Head of caudate nucleus (tissue), 42 donors: Measurements from ENCODE around the gene DNTTIP2.
"Not testable (repeated sequence)": the region's sequence is repeated elsewhere in the genome, so short reads cannot be mapped to it uniquely, and the experiment has no call there.

Experiments used
- DNase-seq, 42 donors: peaks; one replicate each; pipeline versions ENCODE4 v3.0.0 to v3.0.0-alpha.2; 2020 to 2021; ENCODE audit warnings: mixed read lengths in 7 of 42
- intact Hi-C: fragments of 100-400 bp; cut with DNase I; formaldehyde crosslinking; loops from one replicate; pipeline ENCODE4 v1.15.0; 2022

Gene DNTTIP2, protein sequence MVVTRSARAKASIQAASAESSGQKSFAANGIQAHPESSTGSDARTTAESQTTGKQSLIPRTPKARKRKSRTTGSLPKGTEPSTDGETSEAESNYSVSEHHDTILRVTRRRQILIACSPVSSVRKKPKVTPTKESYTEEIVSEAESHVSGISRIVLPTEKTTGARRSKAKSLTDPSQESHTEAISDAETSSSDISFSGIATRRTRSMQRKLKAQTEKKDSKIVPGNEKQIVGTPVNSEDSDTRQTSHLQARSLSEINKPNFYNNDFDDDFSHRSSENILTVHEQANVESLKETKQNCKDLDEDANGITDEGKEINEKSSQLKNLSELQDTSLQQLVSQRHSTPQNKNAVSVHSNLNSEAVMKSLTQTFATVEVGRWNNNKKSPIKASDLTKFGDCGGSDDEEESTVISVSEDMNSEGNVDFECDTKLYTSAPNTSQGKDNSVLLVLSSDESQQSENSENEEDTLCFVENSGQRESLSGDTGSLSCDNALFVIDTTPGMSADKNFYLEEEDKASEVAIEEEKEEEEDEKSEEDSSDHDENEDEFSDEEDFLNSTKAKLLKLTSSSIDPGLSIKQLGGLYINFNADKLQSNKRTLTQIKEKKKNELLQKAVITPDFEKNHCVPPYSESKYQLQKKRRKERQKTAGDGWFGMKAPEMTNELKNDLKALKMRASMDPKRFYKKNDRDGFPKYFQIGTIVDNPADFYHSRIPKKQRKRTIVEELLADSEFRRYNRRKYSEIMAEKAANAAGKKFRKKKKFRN

DNA sequence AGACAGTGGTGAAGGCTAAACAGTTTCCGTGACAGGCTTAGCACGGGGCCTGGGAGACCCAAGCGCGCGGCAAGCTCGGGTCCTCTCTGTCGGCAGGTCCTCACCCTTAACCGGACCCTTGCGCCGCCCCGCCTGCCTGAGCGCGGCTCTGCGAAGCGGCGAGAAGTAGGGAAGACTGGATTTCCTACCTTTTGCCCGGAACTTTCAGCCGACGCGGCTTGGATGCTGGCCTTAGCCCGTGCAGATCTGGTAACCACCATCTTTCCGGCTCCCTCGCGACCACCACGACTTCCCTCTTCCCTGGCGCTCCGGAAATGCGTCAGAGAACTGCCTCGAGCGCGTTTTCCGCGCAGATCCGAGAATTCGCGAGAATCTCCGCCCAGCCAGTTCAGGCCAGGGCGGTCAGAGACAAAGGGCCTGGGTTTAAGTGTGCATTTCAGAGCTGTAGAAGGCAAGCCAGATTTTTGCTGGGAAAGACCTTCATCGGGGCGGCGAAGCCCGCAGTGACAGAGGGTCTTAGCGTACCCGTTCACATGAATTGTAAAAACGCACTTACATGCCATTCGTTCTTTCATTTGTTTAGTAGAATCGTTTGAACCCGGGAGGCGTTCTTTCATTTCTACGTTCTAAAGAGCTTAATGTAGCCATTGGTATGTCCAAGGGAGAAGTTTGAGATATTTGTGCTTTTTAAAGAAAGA, at the start of gene DNTTIP2:
Gene DNTTIP2, minus strand, starts transcription at position 318 of the 698 bp plus-strand sequence. Its CDS starts 58 bp downstream, at position 260.
- intact Hi-C loops, result no loop called here
- peak; percentile 87 to 97 (median 94) for DNase-seq

DNA sequence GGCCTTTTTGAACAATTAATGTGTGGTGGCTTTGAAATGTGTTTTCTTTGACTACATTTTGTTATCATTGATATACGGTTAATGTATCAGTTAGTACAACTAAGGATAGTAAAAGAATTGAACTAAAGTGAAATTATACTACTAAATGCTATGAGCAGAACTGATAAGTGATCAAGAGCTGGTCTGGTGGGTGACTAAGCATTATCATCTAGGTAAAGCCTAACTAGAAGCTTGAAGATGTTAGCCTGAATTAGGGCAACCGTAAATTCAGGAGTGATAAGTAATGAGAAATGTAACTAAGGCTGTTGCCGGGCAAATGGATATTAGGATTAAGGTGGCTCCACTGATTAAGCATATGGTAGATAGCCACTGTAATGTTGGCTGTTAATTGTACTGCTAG, 46.2 kb upstream of the DNTTIP2 start:
- no peak for DNase-seq
- intact Hi-C loops, result no loop called here

DNA sequence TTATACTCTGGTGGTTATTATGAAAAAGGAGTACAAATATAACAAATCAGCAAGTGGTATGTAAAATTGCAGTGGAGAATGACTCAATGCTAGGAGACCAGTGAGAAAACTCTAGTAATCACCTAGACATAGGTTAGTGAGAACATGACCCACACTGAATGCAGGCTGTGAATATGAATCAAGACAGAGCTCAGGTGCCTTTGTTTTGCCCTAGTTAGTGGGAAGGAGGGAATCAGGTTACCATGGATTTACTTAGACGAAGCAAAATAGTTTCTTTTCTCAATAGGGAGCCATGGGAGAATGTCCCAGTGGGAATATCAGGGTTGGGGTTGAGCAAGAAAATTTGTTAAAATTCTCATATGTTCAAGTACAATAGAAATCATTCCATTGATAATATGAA, 40.8 kb upstream of the DNTTIP2 start:
- intact Hi-C loops, result no loop called here
- no peak for DNase-seq

DNA sequence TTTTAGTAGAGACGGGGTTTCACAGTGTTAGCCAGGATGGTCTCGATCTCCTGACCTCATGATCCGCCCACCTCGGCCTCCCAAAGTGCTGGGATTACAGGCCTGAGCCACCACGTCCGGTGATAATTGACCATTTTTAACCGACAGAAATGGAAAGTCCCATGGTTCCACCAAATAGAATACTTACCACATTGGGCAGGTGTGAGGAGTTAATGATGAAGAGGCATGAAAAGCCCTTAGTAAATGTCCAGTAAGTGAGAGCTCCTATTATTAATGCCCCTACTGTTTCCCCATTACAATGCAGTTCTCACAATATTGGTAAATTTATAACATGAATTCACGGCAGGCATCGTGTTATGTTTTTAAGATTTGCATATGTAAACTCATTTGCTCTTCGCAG, 38.3 kb upstream of the DNTTIP2 start:
- DNase-seq, result no peak
- intact Hi-C loops, result no loop called here

DNA sequence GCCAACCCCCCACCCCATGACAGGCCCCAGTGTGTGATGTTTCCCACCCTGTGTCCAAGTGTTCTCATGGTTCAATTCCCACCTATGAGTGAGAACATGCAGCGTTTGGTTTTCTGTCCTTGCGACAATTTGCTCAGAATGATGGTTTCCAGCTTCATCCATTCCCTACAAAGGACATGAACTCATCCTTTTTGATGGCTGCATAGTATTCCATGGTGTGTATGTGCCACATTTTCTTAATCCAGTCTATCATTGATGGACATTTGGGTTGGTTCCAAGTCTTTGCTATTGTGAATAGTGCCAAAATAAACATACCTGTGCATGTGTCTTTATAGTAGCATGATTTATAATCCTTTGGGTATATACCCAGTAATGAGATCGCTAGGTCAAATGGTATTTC, 31.9 kb upstream of the DNTTIP2 start:
- DNase-seq, intact Hi-C loops: not testable (repeated sequence)

DNA sequence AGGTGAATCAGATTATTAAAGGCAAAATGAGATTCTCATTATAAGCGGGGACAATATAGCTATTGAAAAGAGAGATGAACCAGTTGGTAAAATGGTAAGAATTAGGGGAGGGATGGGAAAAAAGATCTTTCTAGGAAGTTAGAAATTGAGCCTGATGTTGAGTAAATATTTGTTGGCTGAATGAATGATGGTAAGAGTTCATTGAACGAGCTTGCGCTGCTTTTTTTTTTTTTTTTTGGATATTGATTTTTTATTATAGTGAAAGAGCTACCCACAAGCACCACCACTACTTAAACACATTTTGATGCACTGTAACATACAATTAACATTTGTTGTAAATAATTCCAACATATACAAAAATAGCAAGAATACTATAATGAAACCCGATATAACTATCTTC, 31.3 kb upstream of the DNTTIP2 start:
- no peak for DNase-seq
- intact Hi-C loops, result no loop called here

DNA sequence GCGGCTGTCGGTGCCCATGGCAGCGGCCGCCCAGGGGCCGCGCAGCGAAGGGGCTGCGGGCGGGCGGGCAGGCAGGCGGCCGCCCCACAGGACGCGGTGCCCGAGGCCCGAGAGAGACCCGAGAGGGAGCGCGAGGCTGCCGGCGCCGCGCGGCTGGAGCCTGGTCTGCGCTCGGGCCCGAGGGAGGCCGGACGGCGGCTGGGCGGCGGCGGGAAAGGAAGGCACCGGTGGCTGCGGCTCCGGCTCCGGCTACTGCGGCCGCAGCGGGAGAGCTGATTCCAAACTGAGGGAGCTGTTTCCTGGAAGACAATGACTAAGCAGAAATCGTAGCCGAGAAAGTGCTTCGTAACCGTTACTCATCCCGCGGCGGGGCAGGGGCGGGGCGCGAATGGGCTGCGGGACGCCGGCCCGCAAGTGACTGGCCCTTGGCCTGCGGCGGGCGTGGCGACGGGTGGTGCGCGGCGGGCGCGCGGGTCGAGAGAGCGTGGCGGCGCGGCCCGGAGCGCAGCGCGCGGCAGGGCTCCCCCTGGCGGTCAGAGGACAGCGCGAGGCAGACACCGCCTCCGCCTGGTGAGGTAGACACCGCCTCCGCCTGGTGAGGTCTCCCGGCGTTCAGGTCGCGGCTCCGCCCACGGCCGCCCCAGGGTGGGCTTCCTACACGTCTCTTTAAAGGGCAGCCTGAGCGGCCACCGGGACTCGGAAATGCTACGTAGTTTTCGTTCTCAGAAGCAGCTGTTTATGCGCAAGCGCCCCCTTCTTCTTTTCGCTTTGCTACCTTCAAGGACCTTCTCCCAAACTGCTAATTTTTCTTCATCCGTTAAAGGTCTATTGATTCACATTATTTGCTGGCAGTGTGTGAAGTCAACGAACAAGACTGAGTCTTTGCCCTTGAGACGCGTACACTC, 30.4 kb upstream of the DNTTIP2 start, which contains the start of gene GCLM:
Gene GCLM, minus strand, starts transcription at position 285 of the 905 bp plus-strand sequence. Its CDS starts 267 bp downstream, at position 18.
- DNase-seq, result peak; percentile 69 to 95 (median 90)
- intact Hi-C loops, result no loop called here

DNA sequence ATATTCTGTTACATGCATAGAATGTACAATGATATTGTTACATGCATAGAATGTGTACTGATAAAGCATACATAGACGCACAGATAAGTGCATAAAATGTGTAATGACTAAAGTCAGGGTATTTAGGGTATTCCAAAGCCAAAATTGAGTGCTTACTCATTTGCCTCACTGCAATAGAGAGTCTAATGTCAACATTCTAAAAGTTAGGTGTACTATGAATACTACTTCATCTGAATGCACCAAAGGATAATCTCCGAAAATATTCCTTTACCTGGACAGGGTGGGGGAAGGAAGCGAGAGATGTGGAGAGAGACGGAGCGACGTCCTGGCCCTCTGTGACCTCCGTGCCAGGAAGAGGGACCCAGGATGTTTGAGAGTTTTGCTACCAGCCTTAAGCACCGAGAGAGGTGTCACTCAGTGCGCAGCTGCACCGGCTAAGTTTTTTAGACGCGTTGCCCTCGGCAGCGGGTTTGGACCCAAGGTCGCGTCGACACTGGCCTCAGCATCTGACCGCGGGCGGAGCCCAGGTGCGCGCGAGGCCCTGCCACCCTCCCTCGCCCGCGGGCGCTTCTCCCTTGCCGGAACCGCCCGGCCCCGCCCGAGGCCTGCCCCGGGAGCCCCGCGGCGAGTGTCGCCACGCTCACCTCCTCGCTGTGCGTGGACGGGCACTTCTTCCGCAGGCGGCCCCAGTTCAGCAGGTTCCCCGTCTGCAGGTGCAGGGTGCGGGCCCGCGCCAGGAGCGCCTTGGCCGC, 29.6 kb upstream of the DNTTIP2 start:
- peak in 38 of 42 donors; percentile 8 to 60 (median 36) for DNase-seq
- intact Hi-C loops, result no loop called here

DNA sequence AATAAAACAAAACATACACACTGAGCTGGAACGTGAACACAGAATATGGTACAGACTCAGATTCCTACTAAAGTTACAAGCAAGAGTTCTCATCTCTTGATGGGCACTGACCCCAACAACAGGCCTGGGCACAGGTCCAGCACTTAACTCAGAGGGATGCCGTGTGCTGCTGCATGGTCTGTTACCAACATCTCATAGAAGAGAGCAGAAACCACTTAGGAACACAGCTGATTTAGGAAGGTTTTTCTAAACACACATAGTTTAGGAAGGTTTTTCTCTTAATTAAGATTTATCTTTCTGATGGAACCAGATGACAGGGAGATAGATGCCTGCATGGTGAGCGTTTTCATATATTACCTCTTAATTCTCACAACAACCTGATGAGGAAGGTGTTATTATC, 28.7 kb upstream of the DNTTIP2 start:
- intact Hi-C loops, result no loop called here
- peak in 17 of 42 donors; percentile 6 to 48 (median 17) for DNase-seq

DNA sequence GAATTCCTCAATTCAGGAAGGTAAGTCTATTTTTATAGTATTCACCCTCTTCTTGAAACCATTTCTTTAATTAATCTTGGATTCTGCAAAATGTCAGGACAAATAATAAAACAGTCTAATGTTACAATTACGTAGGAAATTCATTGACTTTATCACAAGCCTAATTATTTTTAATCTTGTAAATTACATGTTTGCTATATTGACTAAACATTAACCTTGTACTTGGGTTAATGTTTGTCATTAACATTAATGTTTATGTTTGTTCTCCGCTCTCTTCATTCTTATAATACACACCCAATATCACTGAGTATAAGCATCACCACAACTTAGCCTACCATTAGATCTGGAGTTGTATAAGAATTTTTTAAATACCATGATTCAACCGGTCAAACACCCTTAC, 27.5 kb upstream of the DNTTIP2 start:
- no peak for DNase-seq
- intact Hi-C loops, result no loop called here

DNA sequence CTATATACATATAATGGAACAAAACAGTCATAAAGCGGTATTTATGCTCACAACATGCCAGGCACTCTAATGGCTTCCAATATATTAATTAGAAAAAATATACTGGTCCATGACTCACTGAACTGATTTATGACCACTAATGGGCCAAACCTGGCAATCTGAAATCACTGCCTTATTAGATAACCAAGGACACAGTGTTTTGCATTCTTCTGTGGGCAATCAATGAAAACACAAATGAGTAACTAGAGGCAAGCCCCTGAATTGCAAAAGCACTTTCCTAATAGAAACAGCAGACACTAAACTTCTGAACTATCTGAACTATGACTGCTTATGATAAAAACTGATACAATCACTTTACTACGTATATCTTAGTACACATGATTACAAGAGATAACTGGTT, 26.7 kb upstream of the DNTTIP2 start:
- no peak for DNase-seq
- intact Hi-C loops, result no loop called here

DNA sequence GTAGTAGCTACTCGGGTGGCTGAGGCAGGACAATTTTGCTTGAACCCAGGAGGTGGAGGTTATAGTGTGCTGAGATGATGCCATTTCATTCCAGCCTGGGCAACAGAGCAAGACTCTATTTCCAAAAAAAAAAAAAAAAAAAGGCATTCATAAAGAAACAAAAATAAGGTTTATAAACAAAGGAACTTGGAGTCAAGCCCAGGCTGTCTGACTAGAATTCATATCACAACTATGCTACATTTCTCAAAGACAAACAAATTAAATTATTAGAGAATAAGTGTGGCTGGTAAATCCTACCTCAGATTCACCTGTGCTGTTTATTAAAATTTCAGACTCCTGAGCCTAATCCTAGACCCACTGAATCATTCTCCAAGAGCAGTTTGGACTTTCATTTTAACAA, 26.0 kb upstream of the DNTTIP2 start:
- DNase-seq, result no peak
- intact Hi-C loops, result no loop called here

DNA sequence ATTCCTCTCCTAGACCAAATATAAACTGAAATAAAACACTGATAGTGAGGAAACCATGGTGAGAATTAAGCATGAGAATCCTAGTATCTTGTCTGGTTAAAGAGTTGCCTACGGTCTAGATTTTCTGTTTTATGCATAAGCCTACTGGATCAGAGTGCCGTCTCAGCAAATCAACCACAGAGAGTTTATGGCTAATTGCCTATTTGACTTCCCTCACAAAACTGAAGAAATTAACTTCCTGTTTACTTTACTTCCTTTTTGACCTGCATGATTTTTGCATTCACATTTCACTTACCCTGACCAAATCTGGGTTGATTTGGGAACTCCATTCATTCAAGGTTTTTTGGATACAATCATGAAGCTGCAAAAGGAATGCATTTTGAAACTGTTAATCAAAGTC, 25.2 kb upstream of the DNTTIP2 start:
- intact Hi-C loops, result no loop called here
- DNase-seq, result no peak

DNA sequence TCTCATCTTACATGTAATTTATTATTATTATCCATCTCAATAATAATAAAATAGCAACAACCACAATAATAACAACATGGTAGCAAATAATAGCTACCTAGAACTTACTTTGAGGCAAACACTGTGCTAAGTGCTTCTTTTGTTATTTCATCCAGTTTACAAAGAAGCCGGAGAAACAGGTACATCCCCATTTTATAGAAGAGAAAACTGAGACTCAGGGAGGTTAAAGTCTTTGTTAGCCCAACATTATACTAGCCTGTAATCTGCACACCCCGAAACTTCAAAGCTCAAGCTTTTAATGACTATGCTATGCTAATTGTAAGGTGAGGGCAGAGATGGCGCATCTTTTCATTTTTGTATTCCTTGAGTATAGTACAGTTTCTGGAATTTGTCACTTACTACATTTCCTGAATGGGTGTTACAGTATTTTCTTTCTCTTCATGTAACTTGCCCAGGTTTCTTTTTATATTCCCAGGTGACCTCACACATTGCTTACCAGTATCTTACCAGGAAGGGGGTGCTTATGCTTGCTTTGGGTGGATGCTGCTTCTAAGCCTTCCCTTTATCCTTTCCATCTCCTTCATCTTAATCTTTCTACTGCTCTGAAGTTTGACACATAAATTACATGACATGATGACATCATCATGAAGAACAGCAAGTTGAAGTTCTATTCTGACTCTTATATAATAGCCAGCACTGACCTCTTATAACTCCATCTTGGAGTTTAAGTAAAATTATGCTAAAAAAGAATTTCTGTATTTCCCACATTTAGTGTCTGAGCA, 21.9 kb upstream of the DNTTIP2 start:
- DNase-seq, result no peak
- intact Hi-C loops, result no loop called here

DNA sequence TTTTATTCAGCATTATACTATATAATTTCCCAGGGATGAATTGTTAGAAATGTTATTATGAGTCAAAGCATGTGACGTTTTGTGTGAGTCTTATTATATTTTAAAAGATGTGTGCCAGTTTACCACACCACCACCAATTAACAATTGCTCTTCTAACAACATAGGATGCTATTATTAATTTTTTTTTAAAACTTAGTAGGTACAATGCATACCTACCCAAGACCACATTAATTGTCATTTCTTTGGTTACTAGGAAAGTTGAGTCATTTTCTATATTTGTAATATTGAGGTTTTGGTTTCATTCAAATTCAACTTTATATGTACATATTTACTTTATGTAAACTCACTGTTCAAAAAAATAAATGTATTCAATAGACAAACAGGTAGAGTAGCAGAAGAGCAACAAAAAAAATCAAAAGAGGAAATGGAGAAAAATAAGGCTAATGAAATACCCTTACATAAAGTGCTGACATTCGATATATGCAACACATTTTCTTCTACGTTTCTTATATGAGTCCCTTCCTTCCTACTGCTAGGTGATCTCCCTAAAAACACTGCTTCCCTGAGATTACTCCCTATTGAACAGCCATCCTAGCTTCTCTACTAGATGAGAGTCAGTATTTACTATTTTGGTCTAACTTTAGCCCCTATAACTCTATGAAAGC, 20.7 kb upstream of the DNTTIP2 start:
- DNase-seq, result no peak
- intact Hi-C loops, result no loop called here

DNA sequence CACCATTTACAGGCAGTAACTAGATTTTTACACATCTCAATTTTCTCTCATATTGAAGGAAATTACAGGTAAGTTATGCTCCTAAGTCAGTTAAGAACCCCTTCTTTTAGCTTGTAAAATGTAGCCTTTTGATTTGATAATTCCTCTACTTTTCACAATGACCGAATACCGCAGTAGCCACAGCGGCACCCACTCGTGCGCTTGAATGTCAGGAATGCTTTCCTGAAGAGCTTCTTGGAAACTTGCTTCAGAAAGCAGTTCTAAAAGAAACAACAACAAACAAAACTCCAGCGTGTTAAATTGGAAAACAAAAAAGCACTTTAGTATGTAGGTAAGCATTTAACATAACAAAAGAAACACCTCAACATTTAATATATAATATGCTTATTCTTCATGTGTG, 9.9 kb upstream of the DNTTIP2 start:
- no peak for DNase-seq
- intact Hi-C loops, result no loop called here

DNA sequence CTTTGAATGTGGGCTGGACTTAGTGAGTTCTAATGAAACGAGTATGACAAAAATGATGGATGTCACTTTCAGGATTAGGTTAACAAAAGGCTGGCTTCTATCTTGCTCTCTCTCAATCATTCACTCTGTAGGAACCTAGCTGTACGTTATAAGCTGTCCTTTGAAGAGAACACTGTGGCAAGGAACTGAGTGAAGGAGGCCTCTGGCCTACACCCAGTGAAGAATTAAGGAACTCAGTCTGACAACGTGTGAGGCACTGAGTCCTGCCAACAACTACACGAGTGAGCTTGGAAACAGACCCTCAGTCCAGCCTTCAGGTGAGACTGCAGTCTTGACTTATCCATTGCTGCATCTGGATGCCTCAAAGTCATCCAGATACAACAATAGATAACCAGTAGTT, 3.3 kb upstream of the DNTTIP2 start:
- no peak for DNase-seq
- intact Hi-C loops, result no loop called here
